ENCODE data around the gene TOMM22.
A peak's percentile ranks its signal among the peaks of the same experiment; 100 is the strongest.

Gene TOMM22

GRCh38 chr22:38696606-38697424 is 15.1 kb downstream of the TOMM22 start:
- peak; percentile 22 for DNase-seq (ENCODE audit: low read depth, low spot score)

GRCh38 chr22:38697425-38698089 is 15.8 kb downstream of the TOMM22 start:
- no peak for DNase-seq (ENCODE audit: low read depth, low spot score)

GRCh38 chr22:38698407-38699094 is 16.8 kb downstream of the TOMM22 start:
- DNase-seq (ENCODE audit: low read depth, low spot score): no peak

GRCh38 chr22:38699143-38699542 is 17.4 kb downstream of the TOMM22 start:
- DNase-seq (ENCODE audit: low read depth, low spot score): no peak

GRCh38 chr22:38699784-38700183 is 18.0 kb downstream of the TOMM22 start:
- no peak for DNase-seq (ENCODE audit: low read depth, low spot score)

- DNase-seq (ENCODE audit: low read depth, low spot score): no peak
These were observed 18.6 kb downstream of the TOMM22 start for GRCh38 chr22:38700270-38700788.

GRCh38 chr22:38700789-38701628 is 19.3 kb downstream of the TOMM22 start, which contains the start of gene JOSD1:
JOSD1 (minus strand) TSS chr22:38700943; CDS start chr22:38699987, 956 bp downstream.
- peak; percentile 96 for DNase-seq (ENCODE audit: low read depth, low spot score)

- no peak for DNase-seq (ENCODE audit: low read depth, low spot score)
These were observed 23.0 kb downstream of the TOMM22 start for GRCh38 chr22:38704654-38705234.

- DNase-seq (ENCODE audit: low read depth, low spot score): peak; percentile 97
These were observed 23.7 kb downstream of the TOMM22 start, which contains the start of gene GTPBP1 for GRCh38 chr22:38705235-38706100. GTPBP1 (plus strand) TSS chr22:38705944; CDS start chr22:38705956, 12 bp downstream.

GRCh38 chr22:38706101-38706900 is 24.5 kb downstream of the TOMM22 start:
- DNase-seq (ENCODE audit: low read depth, low spot score): peak; percentile 13

- no peak for DNase-seq (ENCODE audit: low read depth, low spot score)
These were observed 25.1 kb downstream of the TOMM22 start for GRCh38 chr22:38706901-38707195.

GRCh38 chr22:38707346-38707745 is 25.6 kb downstream of the TOMM22 start:
- DNase-seq (ENCODE audit: low read depth, low spot score): no peak

GRCh38 chr22:38707984-38708383 is 26.2 kb downstream of the TOMM22 start:
- DNase-seq (ENCODE audit: low read depth, low spot score): no peak

- no peak for DNase-seq (ENCODE audit: low read depth, low spot score)
These were observed 27.5 kb downstream of the TOMM22 start for GRCh38 chr22:38709306-38709705.

GRCh38 chr22:38710351-38710750 is 28.6 kb downstream of the TOMM22 start:
- no peak for DNase-seq (ENCODE audit: low read depth, low spot score)

- DNase-seq (ENCODE audit: low read depth, low spot score): no peak
These were observed 29.1 kb downstream of the TOMM22 start for GRCh38 chr22:38710866-38711265.

- DNase-seq (ENCODE audit: low read depth, low spot score): no peak
These were observed 30.9 kb downstream of the TOMM22 start for GRCh38 chr22:38712486-38713207.

- DNase-seq (ENCODE audit: low read depth, low spot score): no peak
These were observed 32.2 kb downstream of the TOMM22 start for GRCh38 chr22:38713921-38714320.
